Thyroid gland (tissue), 4 donors: ENCODE results near the gene UCP2.

Experiments
- CTCF ChIP-seq, 6 experiments: fragments of 200-600 bp in 3 of 6; fragments of 450-650 bp in 3 of 6; sonication (generic) in 3 of 6; IDR thresholded peaks; one replicate each; pipeline ENCODE4 v1.5.1; 2016 to 2019; ENCODE audit warnings: antibody characterized with exemption in 6 of 6, mild to moderate bottlenecking in 2 of 6, inconsistent platforms in 1 of 6, moderate library complexity in 1 of 6
- POLR2A ChIP-seq, 2 donors: fragments of 450-650 bp; IDR thresholded peaks; one replicate each; pipeline ENCODE4 v1.6.1; 2017; ENCODE audit warnings: antibody characterized with exemption in 2 of 2, mild to moderate bottlenecking in 2 of 2, moderate library complexity in 1 of 2

GRCh38 chr11:73971175-73971719 is 11.4 kb downstream of the UCP2 start:
- TF ChIP-seq CTCF (IDR thresholded peaks at IDR 0.05): no peak
- TF ChIP-seq POLR2A (IDR thresholded peaks at IDR 0.05): no peak
